ENCODE measurements around the gene LSMEM2. TPM values are rescaled to one million over a fixed set of nuclear protein-coding genes. Genes with fewer than 3 reads are reported as not detected.
"Not testable (repeated sequence)": the region's sequence is repeated elsewhere in the genome, so short reads cannot be mapped to it uniquely, and the experiment has no call there.

LSMEM2 gene
- total RNA-seq, 2 experiments from 2014 or later = not detected

DNA sequence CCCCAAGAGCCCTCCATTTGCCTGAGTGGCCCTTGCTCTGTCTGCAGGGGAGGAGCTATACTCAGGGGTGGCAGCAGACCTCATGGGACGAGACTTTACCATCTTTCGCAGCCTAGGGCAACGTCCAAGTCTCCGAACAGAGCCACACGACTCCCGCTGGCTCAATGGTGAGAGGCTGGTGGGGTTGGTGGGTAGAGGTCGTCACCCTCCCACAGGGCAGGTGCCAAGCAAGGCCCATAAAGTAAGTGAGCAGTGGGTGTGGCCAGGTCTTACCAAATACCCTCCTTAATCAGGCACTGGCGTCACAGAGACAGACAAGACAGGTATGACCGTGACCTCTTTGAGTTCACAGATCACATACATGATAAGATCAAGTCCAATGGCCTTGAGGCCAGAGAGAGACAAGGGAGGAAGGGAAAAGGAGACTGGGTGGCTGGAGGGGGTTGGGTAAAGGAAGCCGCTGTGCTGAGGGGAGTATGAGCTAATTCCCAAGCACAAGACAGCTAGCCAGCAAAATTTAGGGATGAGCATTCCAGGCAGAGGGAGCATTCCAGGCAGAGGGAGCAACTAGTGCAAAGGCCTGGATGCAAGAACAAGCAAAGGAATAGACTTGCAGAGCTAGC, 7.5 kb upstream of the LSMEM2 start:
- no peak for ATAC-seq
- no peak for DNase-seq
- CTCF ChIA-PET = interaction anchor here (0.8 to 4.0 kb wide), 8 partner anchors 12 to 81 kb away, joined by 3 to 26 read pairs (median 8); partner anchors contain the start of genes HYAL3 and NAA80
- Mint-ChIP-seq H3K27me3 (peaks cover 42% of the 10 kb centered on the region), H3K36me3 (ENCODE audit: low read depth) (peaks cover 2% of the 10 kb centered on the region), H3K4me1 (ENCODE audit: low read depth) (peaks cover 33% of the 10 kb centered on the region), H3K4me3 (no peak overlapping the region), H3K9me3 (no peaks in the 10 kb centered on the region), H3K27ac (no peak overlapping the region)
- TF ChIP-seq, protein P1, sequence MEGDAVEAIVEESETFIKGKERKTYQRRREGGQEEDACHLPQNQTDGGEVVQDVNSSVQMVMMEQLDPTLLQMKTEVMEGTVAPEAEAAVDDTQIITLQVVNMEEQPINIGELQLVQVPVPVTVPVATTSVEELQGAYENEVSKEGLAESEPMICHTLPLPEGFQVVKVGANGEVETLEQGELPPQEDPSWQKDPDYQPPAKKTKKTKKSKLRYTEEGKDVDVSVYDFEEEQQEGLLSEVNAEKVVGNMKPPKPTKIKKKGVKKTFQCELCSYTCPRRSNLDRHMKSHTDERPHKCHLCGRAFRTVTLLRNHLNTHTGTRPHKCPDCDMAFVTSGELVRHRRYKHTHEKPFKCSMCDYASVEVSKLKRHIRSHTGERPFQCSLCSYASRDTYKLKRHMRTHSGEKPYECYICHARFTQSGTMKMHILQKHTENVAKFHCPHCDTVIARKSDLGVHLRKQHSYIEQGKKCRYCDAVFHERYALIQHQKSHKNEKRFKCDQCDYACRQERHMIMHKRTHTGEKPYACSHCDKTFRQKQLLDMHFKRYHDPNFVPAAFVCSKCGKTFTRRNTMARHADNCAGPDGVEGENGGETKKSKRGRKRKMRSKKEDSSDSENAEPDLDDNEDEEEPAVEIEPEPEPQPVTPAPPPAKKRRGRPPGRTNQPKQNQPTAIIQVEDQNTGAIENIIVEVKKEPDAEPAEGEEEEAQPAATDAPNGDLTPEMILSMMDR (IDR thresholded peaks at IDR 0.05) = no peak
- POLR2A ChIA-PET = interaction anchor here (0.6 to 1.1 kb wide), 2 partner anchors 8 to 485 kb away, joined by 3 read pairs; partner anchors contain the start of gene IP6K1
- intact Hi-C loops (cut with micrococcal nuclease) = no loop called here

DNA sequence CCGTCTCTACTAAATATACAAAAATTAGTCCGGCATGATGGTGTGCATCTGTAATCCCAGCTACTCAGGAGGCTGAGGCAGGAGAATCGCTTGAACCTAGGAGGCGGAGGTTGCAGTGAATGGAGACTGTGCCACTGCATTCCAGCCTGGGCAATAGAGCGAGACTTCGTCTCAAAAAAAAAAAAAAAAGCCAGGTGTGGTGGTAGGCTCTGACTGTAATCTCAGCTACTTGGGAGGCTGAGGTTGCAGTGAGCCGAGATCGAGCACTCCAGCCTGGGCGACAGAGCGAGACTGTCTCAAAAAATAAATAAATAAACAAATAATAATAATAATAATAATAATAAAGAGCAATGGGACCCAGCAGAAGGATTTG, 6.4 kb upstream of the LSMEM2 start:
- ChIA-PET CTCF (interaction anchor here (0.7 to 4.0 kb wide), 9 partner anchors 14 to 79 kb away, joined by 3 to 26 read pairs (median 4); partner anchors contain the start of genes HYAL3 and NAA80), POLR2A (interaction anchor here (0.6 kb wide), 1 partner anchor 85 kb away, joined by 3 read pairs; no protein-coding TSS in a partner anchor)
- not testable (repeated sequence) for H3K9me3 Mint-ChIP-seq; H3K27ac Mint-ChIP-seq; DNase-seq; ATAC-seq; H3K36me3 Mint-ChIP-seq (ENCODE audit: low read depth); H3K4me3 Mint-ChIP-seq
- intact Hi-C loops (cut with micrococcal nuclease) = loop anchor here (2.0 kb wide), 1 partner anchor 46 kb away; no protein-coding TSS in a partner anchor
- Mint-ChIP-seq H3K27me3 (peaks cover 42% of the 10 kb centered on the region), H3K4me1 (ENCODE audit: low read depth) (peaks cover 33% of the 10 kb centered on the region)

DNA sequence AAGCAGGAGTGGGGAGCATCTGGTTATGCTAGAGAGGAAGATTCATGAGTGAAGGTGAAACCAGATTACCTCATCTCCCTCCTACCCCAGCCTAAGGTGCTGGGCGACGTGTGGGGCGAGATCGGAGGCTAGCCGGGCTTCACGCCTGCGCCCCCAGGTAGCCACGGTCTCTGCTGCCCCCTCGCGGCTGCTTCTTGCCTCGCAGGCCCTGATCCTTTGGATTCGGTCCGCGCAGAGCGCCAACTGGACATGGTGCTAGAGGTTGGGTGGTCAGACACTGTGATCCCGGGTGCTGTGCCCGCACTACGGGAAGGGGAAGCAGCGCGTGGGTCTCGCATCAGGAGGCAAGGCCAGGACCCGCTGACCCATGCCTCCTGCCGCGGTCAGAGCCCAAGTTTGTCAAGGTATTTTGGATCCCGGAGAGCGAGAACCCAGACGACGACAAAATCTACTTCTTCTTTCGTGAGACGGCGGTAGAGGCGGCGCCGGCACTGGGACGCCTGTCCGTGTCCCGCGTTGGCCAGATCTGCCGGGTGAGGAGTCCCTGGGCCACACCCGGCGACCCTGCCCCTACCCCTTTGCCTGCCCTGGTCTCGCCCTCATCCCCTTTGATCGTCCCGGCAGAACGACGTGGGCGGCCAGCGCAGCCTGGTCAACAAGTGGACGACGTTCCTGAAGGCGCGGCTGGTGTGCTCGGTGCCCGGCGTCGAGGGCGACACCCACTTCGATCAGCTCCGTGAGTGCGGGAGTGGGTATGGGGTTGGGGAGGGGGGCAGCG, 5.8 kb upstream of the LSMEM2 start:
- Mint-ChIP-seq H3K27ac (peak overlapping the region; percentile 26), H3K36me3 (ENCODE audit: low read depth) (peaks cover 2% of the 10 kb centered on the region), H3K9me3 (no peaks in the 10 kb centered on the region), H3K4me1 (ENCODE audit: low read depth) (peaks cover 33% of the 10 kb centered on the region), H3K27me3 (peaks cover 39% of the 10 kb centered on the region), H3K4me3 (peak overlapping the region; percentile 74)
- intact Hi-C loops (cut with micrococcal nuclease) = loop anchor here (2.0 kb wide), 1 partner anchor 46 kb away; no protein-coding TSS in a partner anchor
- ChIA-PET POLR2A (interaction anchor here (0.6 kb wide), 1 partner anchor 86 kb away, joined by 3 read pairs; no protein-coding TSS in a partner anchor), CTCF (interaction anchor here (0.6 to 4.4 kb wide), 9 partner anchors 14 to 79 kb away, joined by 3 to 36 read pairs (median 12); partner anchors contain the start of gene IFRD2)
- DNase-seq = peak; percentile 94
- TF ChIP-seq, protein P1 (IDR thresholded peaks at IDR 0.05) = peak; percentile 96
- ATAC-seq = peak; percentile 88

DNA sequence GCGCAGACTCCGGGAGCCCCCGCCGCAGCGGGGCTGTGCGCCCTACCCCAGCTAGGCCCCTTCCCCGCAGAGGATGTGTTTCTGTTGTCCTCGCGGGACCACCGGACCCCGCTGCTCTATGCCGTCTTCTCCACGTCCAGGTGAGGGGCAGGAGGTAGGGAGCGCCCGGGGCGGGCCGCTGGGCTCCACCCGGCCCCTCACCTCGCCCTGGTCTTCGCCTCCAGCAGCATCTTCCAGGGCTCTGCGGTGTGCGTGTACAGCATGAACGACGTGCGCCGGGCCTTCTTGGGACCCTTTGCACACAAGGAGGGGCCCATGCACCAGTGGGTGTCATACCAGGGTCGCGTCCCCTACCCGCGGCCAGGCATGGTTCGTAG, 5.2 kb upstream of the LSMEM2 start:
- Mint-ChIP-seq H3K4me1 (ENCODE audit: low read depth) (peaks cover 33% of the 10 kb centered on the region), H3K27me3 (peaks cover 36% of the 10 kb centered on the region), H3K36me3 (ENCODE audit: low read depth) (peaks cover 2% of the 10 kb centered on the region), H3K27ac (no peak overlapping the region), H3K4me3 (no peak overlapping the region), H3K9me3 (no peaks in the 10 kb centered on the region)
- intact Hi-C loops (cut with micrococcal nuclease) = loop anchor here (2.0 kb wide), 1 partner anchor 47 kb away; no protein-coding TSS in a partner anchor
- POLR2A ChIA-PET = no interaction called here
- CTCF ChIA-PET = interaction anchor here (0.6 to 4.4 kb wide), 4 partner anchors 18 to 80 kb away, joined by 3 to 36 read pairs (median 16); partner anchors contain the start of gene IFRD2
- TF ChIP-seq, protein P1 (IDR thresholded peaks at IDR 0.05) = no peak
- ATAC-seq (no peak), DNase-seq (no peak)

DNA sequence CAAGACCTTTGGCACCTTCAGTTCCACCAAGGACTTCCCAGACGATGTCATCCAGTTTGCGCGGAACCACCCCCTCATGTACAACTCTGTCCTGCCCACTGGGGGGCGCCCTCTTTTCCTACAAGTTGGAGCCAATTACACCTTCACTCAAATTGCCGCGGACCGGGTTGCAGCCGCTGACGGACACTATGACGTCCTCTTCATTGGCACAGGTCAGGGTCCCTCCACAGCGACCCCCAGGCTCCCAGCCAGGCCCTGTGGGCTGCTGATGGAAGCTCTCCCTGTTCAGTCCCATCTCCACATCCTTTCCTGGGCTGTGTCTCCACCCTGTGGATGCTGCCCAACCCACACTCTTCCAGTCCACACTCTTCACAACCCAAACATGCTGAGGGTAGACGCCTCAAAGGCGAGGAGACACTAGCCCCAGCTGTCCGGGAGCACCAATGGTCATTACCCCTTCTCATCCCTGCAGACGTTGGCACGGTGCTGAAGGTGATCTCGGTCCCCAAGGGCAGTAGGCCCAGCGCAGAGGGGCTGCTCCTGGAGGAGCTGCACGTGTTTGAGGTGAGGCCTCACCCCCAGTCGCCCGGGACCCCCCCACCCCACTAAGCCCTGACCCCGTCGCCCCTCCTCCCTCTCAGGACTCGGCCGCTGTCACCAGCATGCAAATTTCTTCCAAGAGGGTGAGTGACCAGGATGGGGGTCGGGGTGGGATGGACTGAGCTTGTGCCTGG, 4.3 kb upstream of the LSMEM2 start:
- H3K27me3 Mint-ChIP-seq = peaks cover 35% of the 10 kb centered on the region
- peak; percentile 88 for DNase-seq
- peak overlapping the region; percentile 54 for H3K4me3 Mint-ChIP-seq
- peaks cover 2% of the 10 kb centered on the region for H3K36me3 Mint-ChIP-seq (ENCODE audit: low read depth)
- peak; percentile 58 for ATAC-seq
- ChIA-PET POLR2A (interaction anchor here (1.0 to 9.6 kb wide), 7 partner anchors 10 to 50 kb away, joined by 3 to 98 read pairs (median 4); partner anchors contain the start of genes HYAL3, IFRD2 and NAA80), CTCF (interaction anchor here (0.7 to 4.4 kb wide), 20 partner anchors 10 to 81 kb away, joined by 3 to 36 read pairs (median 4); partner anchors contain the start of genes GNAI2 and IFRD2)
- intact Hi-C loops (cut with micrococcal nuclease) = no loop called here
- peaks cover 33% of the 10 kb centered on the region for H3K4me1 Mint-ChIP-seq (ENCODE audit: low read depth)
- TF ChIP-seq, protein P1 (IDR thresholded peaks at IDR 0.05) = peak; percentile 96
- H3K9me3 Mint-ChIP-seq = no peaks in the 10 kb centered on the region
- peak overlapping the region; percentile 60 for H3K27ac Mint-ChIP-seq

Measured in activated CD8-positive, alpha-beta T cell treated with anti-CD3 and anti-CD28 coated beads for 36 hours (primary cell).